Suprapubic skin (tissue), 3 donors: ENCODE data around the gene CYB5B.

Source experiments
- POLR2AphosphoS5 ChIP-seq, 3 donors: sonication (generic); formaldehyde crosslinking; IDR thresholded peaks; one replicate each; pipeline ENCODE4 v1.6.1; 2017; ENCODE audit warnings: antibody characterized with exemption in 3 of 3
- TF ChIP-seq, protein P1 (sequence below), 2 donors: fragments of 200-600 bp in 1 of 2; fragments of 450-650 bp in 1 of 2; sonication (generic) in 1 of 2; IDR thresholded peaks; one replicate each; pipeline ENCODE4 v1.5.1; 2016 to 2019; ENCODE audit warnings: antibody characterized with exemption in 2 of 2, mild to moderate bottlenecking in 1 of 2, moderate library complexity in 1 of 2

- TF ChIP-seq, protein P1, sequence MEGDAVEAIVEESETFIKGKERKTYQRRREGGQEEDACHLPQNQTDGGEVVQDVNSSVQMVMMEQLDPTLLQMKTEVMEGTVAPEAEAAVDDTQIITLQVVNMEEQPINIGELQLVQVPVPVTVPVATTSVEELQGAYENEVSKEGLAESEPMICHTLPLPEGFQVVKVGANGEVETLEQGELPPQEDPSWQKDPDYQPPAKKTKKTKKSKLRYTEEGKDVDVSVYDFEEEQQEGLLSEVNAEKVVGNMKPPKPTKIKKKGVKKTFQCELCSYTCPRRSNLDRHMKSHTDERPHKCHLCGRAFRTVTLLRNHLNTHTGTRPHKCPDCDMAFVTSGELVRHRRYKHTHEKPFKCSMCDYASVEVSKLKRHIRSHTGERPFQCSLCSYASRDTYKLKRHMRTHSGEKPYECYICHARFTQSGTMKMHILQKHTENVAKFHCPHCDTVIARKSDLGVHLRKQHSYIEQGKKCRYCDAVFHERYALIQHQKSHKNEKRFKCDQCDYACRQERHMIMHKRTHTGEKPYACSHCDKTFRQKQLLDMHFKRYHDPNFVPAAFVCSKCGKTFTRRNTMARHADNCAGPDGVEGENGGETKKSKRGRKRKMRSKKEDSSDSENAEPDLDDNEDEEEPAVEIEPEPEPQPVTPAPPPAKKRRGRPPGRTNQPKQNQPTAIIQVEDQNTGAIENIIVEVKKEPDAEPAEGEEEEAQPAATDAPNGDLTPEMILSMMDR (IDR thresholded peaks at IDR 0.05): no peak
- no peak for TF ChIP-seq POLR2AphosphoS5 (IDR thresholded peaks at IDR 0.05)
These were observed 70.6 kb downstream of the CYB5B start for GRCh38 chr16:69494991-69495392.
